ENCODE measurements around the gene ASB1.

ASB1 gene

DNA sequence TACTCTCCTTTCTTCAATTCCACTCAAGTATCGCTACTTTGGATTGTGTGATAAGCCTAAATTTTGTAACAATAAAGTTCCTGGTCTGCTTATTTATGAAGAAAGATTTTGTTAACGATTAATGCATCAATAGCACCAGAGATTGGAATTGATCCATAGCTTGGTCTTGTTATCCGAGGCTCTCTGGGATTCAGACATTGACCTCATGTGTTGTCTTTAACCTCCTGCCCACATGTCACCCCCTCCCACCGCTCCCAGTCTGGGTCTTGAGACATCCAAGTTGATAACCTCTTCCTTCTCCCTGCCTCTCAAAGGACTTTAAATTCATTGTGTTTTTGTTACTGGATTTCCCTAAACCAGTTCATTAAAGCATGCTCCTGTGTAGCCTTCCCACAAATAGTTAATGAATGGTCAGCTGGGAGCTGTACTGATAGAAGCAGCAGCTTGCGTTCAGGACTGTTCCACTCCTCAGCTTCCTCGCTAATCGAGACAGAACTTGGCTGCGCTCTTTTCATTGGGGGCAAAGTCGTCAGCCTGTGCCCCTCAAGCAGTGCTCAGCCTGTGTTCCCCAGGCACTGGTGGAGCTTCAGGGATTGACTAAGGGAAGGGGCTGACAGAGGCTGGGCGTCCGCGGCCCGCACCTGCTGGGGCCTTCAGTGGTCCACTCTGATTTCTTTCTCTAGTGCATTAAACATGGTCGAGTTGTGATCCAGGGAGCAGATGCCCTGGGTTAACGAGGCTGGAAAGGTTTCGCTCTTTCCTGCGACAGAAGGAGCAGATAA lies 18.9 kb downstream of the ASB1 start:
- DNase-seq (ENCODE audit: low spot score), result no peak

DNA sequence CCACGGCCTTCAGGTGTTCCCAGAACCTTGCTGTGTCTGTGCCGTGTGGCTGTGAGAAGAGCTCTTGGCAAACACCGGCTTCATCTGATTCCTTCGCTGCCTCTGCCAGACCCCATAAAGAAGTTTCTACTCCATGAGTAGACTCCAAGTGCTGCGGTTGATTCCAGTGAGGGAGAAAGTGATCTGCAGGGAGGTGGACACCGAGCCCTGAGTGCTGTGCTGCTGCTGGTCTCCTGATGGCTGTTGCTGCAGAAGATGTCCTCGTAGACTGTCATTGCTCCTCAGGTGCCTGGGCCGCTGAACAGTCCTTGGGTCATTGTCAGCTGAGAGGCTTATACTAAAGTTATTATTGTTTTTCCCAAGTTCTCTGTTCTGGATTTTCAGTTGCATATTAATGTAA lies 19.6 kb downstream of the ASB1 start:
- DNase-seq (ENCODE audit: low spot score), result no peak

DNA sequence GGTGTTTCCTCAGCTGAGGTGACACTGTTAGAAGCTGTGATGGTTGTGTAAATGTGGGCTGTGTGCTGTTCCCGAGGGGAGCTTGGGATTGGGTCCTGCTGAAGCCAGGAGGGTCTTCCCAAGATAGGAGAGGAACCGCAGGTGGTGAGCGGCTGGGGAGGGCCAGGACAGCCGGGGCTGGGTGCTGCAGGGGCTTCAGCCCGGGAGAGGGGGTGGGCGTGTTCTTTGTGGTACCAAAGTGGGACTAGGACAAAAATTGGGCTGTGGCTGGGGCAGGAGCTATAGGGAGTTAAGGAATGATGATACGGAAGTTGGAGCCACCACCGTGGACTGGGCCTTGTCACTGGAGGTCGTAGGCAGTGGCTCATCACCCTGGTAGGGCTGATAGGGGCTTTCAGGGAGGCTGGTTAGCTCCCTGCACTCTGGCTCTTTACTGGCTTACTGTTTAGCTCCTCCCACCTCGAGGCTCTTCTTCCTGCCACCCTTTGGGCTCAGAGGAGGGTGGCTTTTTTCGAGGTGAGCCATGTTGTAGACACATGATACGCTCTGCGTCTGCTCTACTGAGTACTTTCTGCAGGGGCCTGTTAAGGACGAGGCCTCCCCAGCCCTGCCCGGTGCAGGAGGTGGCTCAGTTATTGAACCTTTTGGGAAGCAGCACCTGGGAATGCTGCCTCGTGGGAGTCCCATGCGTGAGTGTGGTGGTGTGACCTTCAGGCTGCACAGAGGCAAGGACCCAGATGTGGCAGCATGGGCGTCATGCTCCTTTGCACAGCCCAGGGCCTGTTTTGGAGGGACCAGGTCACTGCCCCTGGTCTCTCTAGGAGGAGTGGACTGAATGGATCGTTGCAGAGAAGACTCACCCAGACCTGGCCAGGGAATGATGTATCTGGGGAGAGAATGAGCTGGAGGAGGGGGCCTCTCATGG lies 21.6 kb downstream of the ASB1 start:
- DNase-seq (ENCODE audit: low spot score), result no peak

DNA sequence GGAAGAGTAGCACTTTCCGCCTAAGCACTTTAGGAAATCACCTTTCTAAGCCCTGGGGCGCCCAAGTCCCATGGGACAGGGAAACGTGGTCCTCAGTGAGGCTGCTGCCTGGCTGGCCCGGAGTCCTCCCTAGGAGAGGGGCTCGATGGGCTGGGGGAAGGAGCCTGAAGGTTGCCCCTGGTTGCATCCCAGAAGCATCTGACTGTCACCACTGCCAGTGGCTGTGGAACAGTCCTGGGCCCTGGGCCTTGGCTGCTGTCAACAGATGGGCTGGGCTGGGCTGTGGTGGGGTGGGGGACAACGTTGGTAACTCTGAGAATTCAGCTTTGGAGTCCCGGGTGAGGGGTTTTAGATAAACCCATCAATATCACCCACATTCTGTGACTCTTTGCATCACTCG lies 22.5 kb downstream of the ASB1 start:
- no peak for DNase-seq (ENCODE audit: low spot score)

DNA sequence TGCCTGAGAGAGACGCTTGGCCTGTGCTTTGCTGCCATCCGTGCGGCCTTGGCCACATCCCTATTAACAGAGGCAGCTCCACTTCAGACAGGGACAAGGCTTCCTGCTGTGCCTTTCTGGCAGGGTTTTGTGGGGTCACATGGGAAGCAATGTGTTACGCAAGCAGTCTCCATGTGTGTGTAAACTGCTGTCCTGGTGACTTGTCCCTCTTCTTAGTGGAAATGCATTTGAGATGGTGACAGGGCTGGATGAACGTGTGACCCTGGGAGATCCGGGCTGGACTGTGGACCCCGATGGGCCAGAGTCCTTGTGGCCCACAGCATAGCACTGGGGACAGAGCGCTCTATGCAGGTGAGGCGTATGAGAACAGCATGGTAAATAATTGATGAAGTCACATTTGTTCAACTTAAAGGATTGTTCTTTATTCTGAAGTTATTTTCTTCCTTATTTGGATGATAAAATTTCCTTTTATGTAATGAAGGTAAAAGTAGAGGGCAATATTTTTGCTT lies 23.2 kb downstream of the ASB1 start:
- no peak for DNase-seq (ENCODE audit: low spot score)

DNA sequence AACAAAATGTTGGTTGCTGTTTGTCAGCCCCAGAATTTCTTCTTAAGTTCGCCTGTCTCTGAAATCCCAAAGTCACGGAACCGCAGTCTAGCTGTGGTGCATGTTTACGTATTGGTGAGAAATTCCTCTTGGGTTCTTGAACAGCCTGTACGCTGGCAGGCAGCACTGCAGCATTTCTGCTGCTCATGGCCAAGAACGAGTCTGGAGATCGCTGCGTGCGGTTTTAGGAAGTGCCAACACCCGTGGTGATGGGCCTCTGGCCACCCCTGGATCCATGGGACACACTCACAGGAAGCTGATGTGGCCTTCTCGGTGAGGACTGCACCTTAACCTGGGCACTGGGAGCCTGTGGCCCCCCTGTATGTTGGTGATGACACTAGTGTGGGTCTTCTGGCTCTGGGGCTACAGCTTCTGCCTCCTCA lies 23.7 kb downstream of the ASB1 start:
- no peak for DNase-seq (ENCODE audit: low spot score)

DNA sequence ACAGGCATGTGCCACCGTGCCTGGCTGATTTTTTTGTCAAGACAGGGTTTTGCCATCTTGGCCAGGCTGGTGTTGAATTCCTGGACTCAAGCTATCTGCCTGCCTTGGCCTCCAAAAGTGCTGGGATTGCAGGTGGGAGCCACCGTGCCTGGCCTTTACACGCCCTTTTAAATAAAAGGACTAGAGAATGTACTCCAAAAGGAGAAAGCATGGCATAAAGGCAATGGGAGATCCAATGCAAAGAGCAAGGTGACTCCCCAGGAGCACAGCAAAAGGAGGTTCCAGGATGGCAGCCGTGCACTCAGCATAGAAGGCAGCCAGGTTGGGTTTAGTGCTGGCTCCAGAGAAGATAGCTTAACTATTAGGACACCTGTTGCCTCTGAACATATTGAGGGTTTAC lies 27.1 kb downstream of the ASB1 start:
- no peak for DNase-seq (ENCODE audit: low spot score)

DNA sequence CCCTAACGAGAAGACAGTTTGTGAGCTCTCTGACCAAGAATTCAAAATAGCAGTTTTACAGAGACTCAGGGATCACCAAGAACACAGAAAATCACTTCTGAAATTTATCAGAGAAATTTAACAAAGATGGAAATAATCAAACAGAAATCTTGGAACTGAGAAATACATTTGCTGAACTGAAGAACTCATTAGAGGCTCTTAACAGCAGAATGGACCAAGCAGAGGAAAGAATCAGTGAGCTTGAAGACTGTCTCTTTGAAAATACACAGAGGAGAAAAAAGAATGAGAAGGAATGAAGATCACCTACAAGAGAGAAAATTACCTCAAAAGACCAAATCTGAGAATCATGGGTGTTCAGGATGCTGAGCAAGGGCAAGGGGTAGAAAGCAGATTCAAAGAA lies 29.7 kb downstream of the ASB1 start:
- no peak for DNase-seq (ENCODE audit: low spot score)

DNA sequence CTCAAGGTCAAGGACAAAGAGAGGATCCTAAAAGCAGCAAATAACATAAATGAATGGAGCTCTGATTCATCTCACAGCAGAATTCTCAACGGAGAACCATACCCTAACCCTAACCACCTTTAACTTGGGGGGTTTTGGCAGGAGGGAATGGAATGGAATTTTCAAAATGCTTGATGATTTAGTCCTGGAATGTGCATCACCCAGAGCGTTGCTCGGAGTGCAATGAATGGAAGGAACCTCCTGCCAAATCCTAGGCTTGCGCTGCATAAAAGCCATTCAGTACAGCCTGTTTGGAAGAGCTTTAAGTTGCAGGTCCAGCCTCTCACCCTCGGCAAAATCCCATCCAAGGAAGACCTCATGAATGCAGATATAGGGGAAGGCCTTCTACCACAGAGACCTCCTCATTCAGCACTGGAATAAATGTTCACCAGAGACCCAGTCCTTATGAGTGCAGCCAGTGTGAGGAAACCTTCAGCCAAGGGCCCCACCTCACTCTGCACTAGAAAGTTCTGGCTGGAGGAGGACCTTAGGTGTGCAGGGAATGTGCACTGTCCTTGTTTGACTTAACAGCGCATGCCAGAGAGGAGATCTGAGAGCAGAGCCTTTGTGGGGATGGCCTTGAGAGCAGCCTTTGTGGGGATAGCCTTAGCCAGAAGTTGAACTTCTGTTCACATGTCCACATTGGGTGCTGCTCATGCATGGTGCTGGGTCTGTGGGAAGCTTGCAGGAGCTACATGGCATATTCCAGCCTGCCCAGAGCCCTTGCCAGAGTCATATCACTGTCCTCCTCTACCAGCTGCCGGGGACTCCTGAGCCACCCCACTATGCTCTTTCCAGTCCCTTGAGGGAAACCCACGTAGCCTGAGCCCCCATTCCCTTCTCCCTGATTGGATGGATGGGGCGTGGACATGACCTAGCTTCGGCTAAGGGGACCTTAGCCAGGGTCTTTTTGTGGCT lies 30.5 kb downstream of the ASB1 start:
- no peak for DNase-seq (ENCODE audit: low spot score)

DNA sequence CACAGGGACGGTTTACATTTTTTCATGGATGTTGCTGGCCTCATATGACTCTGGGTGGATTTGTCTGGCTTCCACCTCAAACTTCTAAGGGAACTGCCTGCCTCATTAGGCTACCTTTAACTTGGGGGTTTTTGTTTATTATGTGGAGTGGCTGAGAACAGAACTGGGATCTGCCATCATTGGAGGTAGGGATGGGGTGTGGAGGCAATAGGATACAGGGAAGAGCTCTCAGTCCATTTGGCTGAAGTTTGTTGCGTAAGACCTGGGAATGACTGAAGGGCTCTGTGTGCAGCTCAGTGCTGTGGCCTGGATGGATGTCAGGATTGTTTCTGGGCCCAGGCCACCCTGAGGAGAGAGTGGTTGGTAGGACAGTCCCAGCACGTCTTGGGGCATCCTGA lies 31.2 kb downstream of the ASB1 start:
- no peak for DNase-seq (ENCODE audit: low spot score)

DNA sequence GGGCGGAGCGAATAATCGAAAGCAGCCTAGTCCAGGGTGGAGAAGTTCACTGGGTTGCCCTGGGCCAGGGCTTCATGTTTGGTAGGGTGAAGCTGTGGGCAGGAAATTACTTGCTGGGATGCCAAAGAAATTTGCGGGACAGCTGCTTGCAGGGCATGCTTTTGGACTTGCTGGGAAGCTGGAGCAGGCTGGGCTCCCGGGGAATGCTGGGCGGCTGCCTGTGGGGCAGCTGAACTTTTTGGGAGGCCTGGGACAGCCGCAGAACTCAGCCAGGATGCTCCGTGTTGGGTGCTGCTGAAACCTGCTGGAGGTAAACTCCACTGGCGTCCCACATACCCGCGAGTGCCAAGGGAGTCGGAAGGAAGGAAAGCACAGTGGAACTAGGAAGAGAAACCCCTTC lies 31.9 kb downstream of the ASB1 start:
- no peak for DNase-seq (ENCODE audit: low spot score)

DNA sequence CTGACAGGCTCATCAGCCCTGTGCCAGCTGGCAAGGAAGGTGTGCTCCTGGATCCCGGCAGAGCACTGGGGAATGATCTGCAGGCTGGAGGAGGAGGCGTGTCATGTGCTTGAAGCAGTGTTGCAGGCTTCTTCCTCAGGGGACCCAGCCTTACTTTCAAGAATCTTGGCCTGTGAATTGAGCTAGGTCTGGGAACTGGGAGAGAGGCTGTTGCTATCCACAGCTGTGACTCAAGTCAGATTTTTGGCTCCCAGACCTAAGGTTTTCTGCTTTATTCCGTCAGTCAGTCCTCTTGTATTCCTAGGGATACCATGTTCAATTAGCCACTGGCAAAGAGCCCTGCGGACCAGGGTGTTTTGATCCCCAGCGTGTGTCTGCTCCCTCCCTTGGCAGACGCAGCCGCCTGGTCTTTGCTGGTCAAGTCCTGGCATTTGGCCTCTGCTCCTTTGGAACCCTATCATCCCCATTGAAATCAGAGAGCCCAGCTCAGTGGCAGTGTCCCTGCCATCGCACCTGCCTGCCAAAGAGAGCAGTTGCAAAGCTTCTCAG lies 32.4 kb downstream of the ASB1 start:
- no peak for DNase-seq (ENCODE audit: low spot score)

DNA sequence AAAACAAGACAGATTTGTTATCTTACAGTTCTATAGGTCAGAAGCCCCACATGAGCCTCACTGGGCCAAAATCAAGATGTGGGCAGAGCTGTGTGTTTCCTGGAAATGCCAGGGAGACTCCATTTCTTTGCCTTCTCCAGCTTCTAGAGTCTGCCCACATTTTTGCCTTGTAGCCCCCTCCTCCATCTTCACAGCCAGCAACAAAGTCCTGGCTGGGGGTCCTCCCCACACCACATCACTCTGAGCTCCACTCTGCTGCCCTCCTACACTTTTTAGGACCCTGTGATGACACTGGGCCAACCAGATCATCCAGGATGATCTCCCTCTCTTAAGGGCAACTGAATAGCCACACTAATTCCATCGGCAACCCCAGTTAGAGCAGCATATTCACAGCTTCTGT lies 34.3 kb downstream of the ASB1 start:
- DNase-seq (ENCODE audit: low spot score), result no peak

DNA sequence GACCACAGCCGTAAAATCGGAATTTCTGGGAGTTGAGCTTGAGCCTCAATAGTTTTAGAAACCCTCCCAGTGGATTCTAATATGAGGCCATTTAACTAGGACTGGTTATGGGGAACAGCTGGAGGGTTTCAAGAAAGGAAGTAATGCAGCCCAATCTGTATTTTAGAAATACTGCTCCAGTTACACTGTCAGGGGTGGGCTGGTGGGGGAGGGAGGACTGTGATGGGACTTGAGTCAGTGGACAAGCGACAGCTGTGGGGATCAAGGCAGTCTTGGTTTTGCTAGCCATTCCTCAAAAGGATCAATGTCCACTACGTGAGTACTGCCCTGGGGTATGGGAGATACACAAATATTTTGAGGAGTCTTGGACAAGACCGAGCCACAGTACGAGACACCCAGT lies 34.8 kb downstream of the ASB1 start:
- no peak for DNase-seq (ENCODE audit: low spot score)

DNA sequence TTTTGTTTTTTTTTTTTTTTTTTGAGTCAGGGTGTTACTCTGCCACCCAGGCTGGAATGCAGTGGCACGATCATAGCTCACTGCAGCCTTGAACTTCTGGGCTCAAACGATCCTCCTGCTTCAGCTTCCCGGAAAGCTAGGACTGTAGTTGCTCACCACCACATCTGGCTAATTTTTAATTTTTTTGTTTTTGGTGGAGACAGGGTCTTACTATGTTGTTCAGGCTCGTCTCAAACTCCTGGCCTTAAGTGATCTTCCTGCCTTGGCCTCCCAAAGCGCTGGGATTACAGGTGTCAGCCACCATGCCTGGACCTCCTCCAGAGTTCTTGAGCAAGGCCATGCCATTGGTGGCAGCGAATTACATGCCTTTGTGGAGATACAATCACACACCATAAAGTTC lies 35.2 kb downstream of the ASB1 start:
- no peak for DNase-seq (ENCODE audit: low spot score)

DNA sequence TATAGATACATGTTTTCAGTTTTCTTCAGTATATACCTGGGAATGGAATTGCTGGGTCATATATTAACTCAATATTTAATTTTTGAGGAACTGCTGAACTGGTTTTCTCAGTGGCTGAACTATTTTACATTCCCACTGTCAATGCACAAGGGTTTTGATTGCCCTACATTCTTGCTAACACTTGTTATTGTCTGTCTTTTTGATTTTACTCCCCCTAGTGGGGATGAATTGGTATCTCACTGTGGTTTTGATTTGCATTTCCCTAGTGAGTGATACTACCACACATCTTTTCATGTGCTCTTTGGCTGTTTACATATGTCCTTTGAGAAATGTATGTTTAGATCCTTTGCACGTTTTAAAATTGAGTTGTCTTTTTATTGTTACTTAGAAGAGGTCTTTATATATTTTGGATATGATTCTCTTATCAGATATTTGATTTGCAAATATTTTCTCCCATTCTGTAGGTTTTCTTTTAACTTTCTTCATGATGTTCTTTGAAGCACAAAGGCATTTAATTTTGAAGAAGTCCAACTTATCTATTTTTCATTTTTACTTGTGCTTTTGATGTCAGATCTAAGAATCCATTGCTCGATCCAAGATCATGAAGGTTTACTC lies 36.2 kb downstream of the ASB1 start:
- peak; percentile 62 for DNase-seq (ENCODE audit: low spot score)

DNA sequence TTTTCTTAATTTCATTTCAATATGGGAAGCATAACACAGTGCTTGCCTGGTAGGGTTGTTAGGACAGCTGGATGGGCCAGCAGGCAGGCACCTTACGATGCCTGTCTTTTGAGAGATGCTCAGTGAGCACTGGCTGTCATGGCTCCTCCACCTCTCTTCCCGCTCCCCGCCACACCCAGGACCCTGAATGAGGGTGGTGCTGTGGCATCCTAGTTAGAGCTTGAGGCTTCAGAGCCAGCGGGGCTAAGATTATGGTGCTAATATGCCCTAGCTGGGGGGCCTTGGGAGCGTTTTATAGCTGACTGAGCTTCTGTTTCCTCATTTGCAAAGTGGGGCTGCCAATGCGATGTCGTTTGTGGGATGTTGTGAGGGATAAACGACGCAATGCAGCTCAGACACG lies 37.7 kb downstream of the ASB1 start:
- DNase-seq (ENCODE audit: low spot score), result no peak

DNA sequence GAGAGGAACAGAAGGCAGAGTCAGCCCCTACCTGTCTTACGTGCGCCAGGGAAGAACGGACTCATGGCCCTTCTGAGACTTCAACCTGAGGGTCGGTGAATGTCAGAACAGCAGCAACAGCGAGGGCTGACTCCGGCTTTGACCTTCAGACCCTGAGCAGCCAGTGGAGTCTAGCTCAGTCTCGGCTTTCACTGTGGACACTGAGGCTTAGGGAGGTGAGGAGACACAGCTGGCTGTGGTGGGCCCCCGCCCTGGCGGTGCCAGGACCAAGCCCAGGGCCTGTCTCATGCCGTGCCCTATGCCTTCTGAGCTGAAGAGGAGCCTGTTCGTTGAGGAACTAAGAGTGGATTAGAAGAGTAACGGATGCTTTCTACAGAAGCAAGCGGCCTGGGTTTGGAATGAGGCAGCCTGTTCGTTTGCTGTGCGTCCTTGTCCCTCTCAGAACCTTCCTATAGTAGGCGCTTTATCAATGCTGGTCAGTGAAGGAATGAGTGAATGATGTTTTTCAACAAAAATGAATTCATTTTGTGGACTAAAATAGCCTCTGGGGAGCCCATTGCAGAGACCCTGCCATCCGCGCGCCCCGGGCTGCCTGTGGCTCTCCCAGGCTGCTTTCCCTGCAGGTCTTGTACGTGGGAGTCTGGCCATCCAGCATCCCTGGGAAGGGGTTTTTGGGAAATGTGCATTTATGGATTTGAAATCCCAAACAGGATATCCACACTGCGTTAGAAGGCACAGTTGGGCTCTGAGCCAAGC lies 38.9 kb downstream of the ASB1 start:
- no peak for DNase-seq (ENCODE audit: low spot score)

DNA sequence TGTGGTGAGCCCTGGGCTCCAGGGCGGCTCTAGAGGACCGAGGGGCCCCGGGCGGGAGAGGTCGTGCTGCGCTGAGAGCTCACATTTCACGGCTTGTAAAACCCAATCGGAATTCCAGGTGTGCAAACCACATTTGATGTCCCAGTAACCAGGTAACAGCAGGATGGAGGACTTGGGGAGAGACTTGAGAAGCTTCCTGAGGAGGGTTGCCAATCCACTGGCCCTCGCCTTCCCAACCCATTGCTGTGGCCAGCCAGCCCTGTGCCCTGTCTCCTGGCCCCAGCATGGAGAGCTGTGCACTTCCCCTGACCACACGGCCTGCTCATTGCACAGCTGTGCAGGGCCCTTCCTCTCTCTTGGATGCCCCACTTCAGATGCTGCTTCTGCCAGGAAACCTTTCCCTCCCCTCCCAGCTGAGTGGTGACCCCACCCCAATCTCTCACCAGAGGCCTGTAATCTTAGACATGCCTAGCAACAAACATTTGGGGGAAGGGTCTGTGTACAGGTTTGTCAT lies 39.6 kb downstream of the ASB1 start:
- no peak for DNase-seq (ENCODE audit: low spot score)

DNA sequence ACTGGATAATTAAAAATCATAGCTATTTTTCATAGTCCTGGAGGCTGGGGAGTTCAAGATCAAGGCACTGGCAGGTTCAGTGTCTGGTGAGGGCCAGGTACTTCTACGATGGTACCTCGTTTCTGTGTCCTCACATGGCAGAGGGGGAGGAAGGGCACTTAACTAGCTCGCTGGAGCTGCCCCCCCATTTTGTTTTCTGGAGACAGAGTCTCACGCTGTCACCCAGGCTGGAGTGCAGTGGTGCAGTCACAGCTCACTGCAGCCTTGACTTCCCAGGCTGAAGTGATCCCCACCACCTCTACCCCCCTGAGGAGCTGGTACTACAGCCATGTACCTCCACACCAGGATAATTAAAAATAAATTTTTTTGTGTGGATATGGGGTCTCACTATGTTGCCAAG lies 40.3 kb downstream of the ASB1 start:
- no peak for DNase-seq (ENCODE audit: low spot score)
